ENCODE results near the gene C1QTNF1.

DNA sequence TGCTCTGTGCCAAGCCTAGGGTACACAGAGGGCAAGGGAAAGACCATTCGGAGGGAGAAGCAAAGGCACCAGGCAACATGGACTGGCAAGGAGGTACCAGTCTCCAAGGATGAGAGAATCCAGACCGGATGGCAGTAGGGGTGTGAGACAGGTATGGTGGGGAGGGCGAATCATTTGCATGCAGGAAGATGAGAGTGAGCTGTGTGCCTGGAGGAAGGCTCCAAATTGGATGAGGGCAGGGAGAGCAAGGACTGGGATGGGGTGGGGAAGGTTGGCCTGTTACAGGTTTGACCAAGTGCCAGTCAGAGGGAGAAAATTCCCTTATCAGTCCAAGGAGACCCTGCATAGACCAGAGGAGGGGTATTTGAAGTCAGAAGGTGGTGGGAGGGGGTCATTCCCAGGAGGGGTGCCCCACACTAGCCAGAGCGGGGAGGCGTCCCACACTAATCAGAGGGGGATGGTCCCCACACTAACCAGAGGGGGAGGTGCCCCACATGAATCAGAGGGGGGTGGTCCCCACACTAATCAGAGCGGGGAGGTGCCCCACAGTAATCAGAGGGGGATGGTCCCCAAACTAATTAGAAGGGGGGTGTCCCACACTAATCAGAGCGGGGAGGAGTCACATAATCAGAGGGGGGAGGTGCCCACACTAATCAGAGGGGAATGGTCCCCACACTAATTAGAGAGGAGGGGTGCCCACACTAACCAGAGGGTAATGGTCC, 15.1 kb upstream of the C1QTNF1 start:
- TF ChIP-seq, protein P1, sequence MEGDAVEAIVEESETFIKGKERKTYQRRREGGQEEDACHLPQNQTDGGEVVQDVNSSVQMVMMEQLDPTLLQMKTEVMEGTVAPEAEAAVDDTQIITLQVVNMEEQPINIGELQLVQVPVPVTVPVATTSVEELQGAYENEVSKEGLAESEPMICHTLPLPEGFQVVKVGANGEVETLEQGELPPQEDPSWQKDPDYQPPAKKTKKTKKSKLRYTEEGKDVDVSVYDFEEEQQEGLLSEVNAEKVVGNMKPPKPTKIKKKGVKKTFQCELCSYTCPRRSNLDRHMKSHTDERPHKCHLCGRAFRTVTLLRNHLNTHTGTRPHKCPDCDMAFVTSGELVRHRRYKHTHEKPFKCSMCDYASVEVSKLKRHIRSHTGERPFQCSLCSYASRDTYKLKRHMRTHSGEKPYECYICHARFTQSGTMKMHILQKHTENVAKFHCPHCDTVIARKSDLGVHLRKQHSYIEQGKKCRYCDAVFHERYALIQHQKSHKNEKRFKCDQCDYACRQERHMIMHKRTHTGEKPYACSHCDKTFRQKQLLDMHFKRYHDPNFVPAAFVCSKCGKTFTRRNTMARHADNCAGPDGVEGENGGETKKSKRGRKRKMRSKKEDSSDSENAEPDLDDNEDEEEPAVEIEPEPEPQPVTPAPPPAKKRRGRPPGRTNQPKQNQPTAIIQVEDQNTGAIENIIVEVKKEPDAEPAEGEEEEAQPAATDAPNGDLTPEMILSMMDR (IDR thresholded peaks at IDR 0.05) = no peak
- no peak for TF ChIP-seq POLR2A (IDR thresholded peaks at IDR 0.05)

Data from Peyer's patch (tissue), 4 donors.